SK-N-SH treated with all-trans-retinoic acid at 6 μM for 48 hours (cell line): Measurements from ENCODE around the gene PWWP2B.

Experiments used
- ARNTL ChIP-seq: fragments of 450-650 bp; formaldehyde crosslinking; IDR thresholded peaks from 2 replicates; pipeline ENCODE4 v1.5.0; 2020; ENCODE audit warnings: low read depth, mild to moderate bottlenecking, moderate library complexity, borderline replicate concordance
- CREB5 ChIP-seq: fragments of 250-450 bp; sonication (Bioruptor Pico); IDR thresholded peaks from 2 replicates; pipeline ENCODE4 v1.5.1; 2020; ENCODE audit warnings: low read depth, mild to moderate bottlenecking, moderate library complexity
- ISL1 ChIP-seq: fragments of 250-450 bp; sonication (Bioruptor Pico); IDR thresholded peaks from 2 replicates; pipeline ENCODE4 v2.1.2; 2022; ENCODE audit warnings: mild to moderate bottlenecking, moderate library complexity
- PATZ1 ChIP-seq: fragments of 250-450 bp; sonication (Bioruptor Pico); IDR thresholded peaks from 2 replicates; pipeline ENCODE4 v1.8.0; 2020; ENCODE audit warnings: mild to moderate bottlenecking, moderate library complexity, borderline replicate concordance
- RARB ChIP-seq: fragments of 250-450 bp; sonication (Bioruptor Pico); IDR thresholded peaks from 2 replicates; pipeline ENCODE4 v1.8.0; 2021; ENCODE audit warnings: mild to moderate bottlenecking, moderate library complexity
- ZFP3 ChIP-seq: fragments of 250-450 bp; sonication (Bioruptor Pico); IDR thresholded peaks from 2 replicates; pipeline ENCODE4 v1.5.0; 2020; ENCODE audit warnings: mild to moderate bottlenecking, moderate library complexity
- ZFP30 ChIP-seq: fragments of 450-650 bp; formaldehyde crosslinking; IDR thresholded peaks from 2 replicates; pipeline ENCODE4 v1.5.0; 2022; ENCODE audit warnings: mild to moderate bottlenecking, moderate library complexity

- TF ChIP-seq ZFP3 (no peak), ARNTL (no peak), ZFP30 (no peak), CREB5 (CRISPR knock-in tag) (no peak), PATZ1 (CRISPR knock-in tag) (no peak), ISL1 (no peak), RARB (CRISPR knock-in tag) (no peak)
Measured at GRCh38 chr10:132392811-132393694, 3.9 kb upstream of the PWWP2B start.
